ENCODE data around the gene RNF144B. TPM values are rescaled to one million over a fixed set of nuclear protein-coding genes. Genes with fewer than 3 reads are reported as not detected.
"Not testable (repeated sequence)": the region's sequence is repeated elsewhere in the genome, so short reads cannot be mapped to it uniquely, and the experiment has no call there.

The RNF144B gene
- total RNA-seq, 1 experiment from 2014 or later, result 26.2 TPM

DNA sequence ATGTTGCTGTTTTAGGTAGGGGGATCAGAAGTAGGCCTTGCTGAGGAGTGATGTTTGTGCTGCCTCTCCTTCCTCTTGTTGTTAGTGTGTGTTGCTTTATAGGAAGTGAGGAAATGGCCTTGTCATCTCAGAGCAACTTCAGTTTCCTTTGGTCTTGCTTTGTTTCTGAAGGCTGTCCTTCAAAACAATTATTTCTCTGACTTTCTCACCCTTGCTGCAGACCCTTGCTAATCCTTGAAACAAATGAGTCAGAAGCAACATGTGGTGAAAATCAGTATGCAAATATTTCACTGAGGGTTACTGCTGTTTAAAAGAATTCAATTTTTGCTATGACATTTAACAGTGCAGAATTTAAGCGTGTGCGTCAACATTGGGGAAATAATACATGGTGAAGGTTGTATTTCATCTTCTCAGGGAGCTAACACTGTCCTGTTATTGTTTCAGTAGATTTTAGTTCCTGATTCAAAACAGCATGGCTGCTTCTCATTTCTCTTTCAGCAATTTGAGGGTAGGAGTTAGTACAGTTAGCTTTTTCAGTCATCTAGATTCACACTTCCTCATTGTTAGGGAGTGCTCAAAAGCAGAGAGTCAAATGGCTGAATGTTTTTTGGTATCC is 13.8 kb downstream of the RNF144B start:
- POLR2A ChIA-PET (ENCODE audit: unreplicated experiment), result no interaction called here
- H3K79me2 ChIP-seq (ENCODE audit: low read depth), result 0 out of 2 replicates have a peak, but pooled peaks cover 5% of the 10 kb centered on the region
- H4K20me1 ChIP-seq (ENCODE audit: insufficient read depth), result no peaks in the 10 kb centered on the region
- H2AFZ ChIP-seq, result no peak overlapping the region
- no peak overlapping the region for H3K4me3 ChIP-seq
- intact Hi-C loops (cut with micrococcal nuclease; ENCODE audit: unreplicated experiment), result no loop called here
- DNase-seq, result no peak
- H3K4me2 ChIP-seq, result no peak overlapping the region
- no peaks in the 10 kb centered on the region for H3K27me3 ChIP-seq (ENCODE audit: insufficient read depth, low read depth)
- H3K9me3 ChIP-seq (ENCODE audit: insufficient read depth, low read depth), result no peaks in the 10 kb centered on the region; the same call in 1 of the 2 replicates
- CTCF ChIA-PET, result no interaction called here
- no peaks in the 10 kb centered on the region for H3K9me2 ChIP-seq (ENCODE audit: insufficient read depth)
- no peak for TF ChIP-seq EZH2 (IDR thresholded peaks at IDR 0.05; ENCODE audit: low read depth)
- TF ChIP-seq, protein P1, sequence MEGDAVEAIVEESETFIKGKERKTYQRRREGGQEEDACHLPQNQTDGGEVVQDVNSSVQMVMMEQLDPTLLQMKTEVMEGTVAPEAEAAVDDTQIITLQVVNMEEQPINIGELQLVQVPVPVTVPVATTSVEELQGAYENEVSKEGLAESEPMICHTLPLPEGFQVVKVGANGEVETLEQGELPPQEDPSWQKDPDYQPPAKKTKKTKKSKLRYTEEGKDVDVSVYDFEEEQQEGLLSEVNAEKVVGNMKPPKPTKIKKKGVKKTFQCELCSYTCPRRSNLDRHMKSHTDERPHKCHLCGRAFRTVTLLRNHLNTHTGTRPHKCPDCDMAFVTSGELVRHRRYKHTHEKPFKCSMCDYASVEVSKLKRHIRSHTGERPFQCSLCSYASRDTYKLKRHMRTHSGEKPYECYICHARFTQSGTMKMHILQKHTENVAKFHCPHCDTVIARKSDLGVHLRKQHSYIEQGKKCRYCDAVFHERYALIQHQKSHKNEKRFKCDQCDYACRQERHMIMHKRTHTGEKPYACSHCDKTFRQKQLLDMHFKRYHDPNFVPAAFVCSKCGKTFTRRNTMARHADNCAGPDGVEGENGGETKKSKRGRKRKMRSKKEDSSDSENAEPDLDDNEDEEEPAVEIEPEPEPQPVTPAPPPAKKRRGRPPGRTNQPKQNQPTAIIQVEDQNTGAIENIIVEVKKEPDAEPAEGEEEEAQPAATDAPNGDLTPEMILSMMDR (conservative IDR thresholded peaks at IDR 0.05), result no peak
- peaks cover 8% of the 10 kb centered on the region; the same call in 1 of the 2 replicates for H3F3A ChIP-seq (ENCODE audit: insufficient read depth, low read depth)
- H3K36me3 ChIP-seq (ENCODE audit: low read depth), result peaks cover 9% of the 10 kb centered on the region; the same call in 1 of the 2 replicates
- H3K27ac ChIP-seq, result no peak overlapping the region
- no TSS peak for BruUV-seq (replicated peaks)
- peaks cover 13% of the 10 kb centered on the region for H3K4me1 ChIP-seq (replicated peaks; ENCODE audit: insufficient read depth)

DNA sequence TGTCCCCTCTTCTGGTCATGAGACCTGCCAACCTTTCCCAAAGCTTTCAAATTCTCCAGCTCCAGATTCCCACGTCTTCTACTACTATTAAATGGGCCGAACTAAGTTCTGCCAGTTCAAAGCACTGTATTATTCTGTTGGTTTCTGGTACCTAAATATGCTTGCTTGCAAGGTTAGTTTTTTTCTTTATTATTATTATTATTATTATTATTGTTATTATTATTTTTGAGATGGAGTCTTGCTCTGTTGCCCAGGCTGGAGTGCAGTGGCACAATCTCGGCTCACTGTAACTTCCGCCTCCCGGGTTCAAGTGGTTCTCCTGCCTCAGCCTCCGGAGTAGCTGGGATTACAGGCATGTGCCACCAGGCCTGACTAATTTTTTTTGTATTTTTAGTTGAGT is 17.8 kb downstream of the RNF144B start:
- not testable (repeated sequence) for H3K9me2 ChIP-seq (ENCODE audit: insufficient read depth)
- POLR2A ChIA-PET (ENCODE audit: unreplicated experiment), result interaction anchor here (0.5 kb wide), 1 partner anchor 140 kb away, joined by 4 read pairs; the partner anchor contains the start of gene DEK

DNA sequence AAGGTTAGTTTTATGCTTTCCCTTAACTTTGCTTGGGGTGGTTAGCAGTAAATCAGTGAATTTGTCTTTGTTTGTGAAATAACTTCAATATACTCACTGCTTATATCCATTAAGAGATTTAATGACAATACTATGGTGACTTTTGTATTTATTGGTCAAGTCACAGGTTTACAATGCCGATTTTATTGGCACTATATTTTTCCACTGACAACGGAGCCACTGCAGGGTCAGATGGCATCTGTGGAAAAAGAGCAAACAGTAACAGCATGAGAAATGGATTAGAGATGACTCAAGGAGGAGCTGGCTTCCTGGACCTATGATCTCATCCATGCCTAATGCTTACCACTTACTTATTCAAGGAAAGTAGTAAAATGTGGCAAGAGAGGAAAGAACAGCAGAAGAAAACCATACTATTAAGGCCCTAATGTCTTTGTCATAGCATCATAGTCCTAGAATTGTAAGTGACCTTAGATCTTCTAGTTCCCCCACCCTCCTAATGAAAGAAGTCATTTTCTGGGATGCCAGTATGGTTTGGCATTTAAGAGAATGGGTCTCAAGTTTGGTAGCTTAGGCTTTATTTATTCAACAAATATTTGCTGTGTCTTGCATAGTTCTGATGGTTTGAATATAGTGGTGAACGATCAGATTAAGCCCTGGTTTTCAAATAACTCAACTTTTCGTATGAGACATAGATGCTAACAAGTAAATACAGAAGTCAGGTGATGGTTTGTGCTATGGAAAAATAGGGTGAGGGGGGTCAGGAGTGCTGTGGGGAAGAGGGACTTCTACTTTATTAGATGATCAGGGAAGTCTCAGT is 18.5 kb downstream of the RNF144B start:
- Histone ChIP-seq H3K36me3 (ENCODE audit: low read depth) (peaks cover 18% of the 10 kb centered on the region; the same call in 1 of the 2 replicates), H3K9me2 (ENCODE audit: insufficient read depth) (no peaks in the 10 kb centered on the region), H3K79me2 (ENCODE audit: low read depth) (peaks cover 6% of the 10 kb centered on the region; the same call in 1 of the 2 replicates), H3K4me1 (replicated peaks; ENCODE audit: insufficient read depth) (peaks cover 13% of the 10 kb centered on the region), H3K27ac (peak overlapping the region; percentile 9), H3K9me3 (ENCODE audit: insufficient read depth, low read depth) (no peaks in the 10 kb centered on the region; the same call in 1 of the 2 replicates), H3K4me2 (peak overlapping the region; percentile 20; the same call in 1 of the 2 replicates), H2AFZ (no peak overlapping the region), H3K27me3 (ENCODE audit: insufficient read depth, low read depth) (no peaks in the 10 kb centered on the region), H3K4me3 (no peak overlapping the region), H4K20me1 (ENCODE audit: insufficient read depth) (no peaks in the 10 kb centered on the region), H3F3A (ENCODE audit: insufficient read depth, low read depth) (peaks cover 11% of the 10 kb centered on the region; the same call in 1 of the 2 replicates)
- CTCF ChIA-PET, result interaction anchor here (0.5 kb wide), 1 partner anchor 98 kb away, joined by 3 read pairs; no protein-coding TSS in a partner anchor
- TF ChIP-seq, protein P1 (conservative IDR thresholded peaks at IDR 0.05), result no peak
- no peak for TF ChIP-seq EZH2 (IDR thresholded peaks at IDR 0.05; ENCODE audit: low read depth)
- peak in 1 of 2 experiments; percentile 79 for DNase-seq
- intact Hi-C loops (cut with micrococcal nuclease; ENCODE audit: unreplicated experiment), result no loop called here
- no TSS peak for BruUV-seq (replicated peaks)
- POLR2A ChIA-PET (ENCODE audit: unreplicated experiment), result no interaction called here

More for the DNA sequence above, 17.8 kb downstream of the RNF144B start:
- H3K27me3 ChIP-seq (ENCODE audit: insufficient read depth, low read depth); H4K20me1 ChIP-seq (ENCODE audit: insufficient read depth); H3K9me3 ChIP-seq (ENCODE audit: insufficient read depth, low read depth); DNase-seq; BruUV-seq (replicated peaks); intact Hi-C loops (cut with micrococcal nuclease; ENCODE audit: unreplicated experiment); H3K4me3 ChIP-seq; H3K4me2 ChIP-seq; H2AFZ ChIP-seq; CTCF ChIA-PET; H3K79me2 ChIP-seq (ENCODE audit: low read depth): not testable (repeated sequence)
- peak overlapping the region; percentile 9; the same call in 1 of the 2 replicates for H3K27ac ChIP-seq
- H3F3A ChIP-seq (ENCODE audit: insufficient read depth, low read depth), result peaks cover 11% of the 10 kb centered on the region; the same call in 1 of the 2 replicates
- peaks cover 18% of the 10 kb centered on the region; the same call in 1 of the 2 replicates for H3K36me3 ChIP-seq (ENCODE audit: low read depth)
- H3K4me1 ChIP-seq (replicated peaks; ENCODE audit: insufficient read depth), result peaks cover 13% of the 10 kb centered on the region

Data from PC-9 (cell line).